Stomach (tissue), 4 donors: ENCODE results near the gene MMS19.
A peak's percentile ranks its signal among the peaks of the same experiment; 100 is the strongest.

Experiments
- CTCF ChIP-seq, 7 experiments: fragments of 450-650 bp in 4 of 7; fragments of 200-600 bp in 3 of 7; sonication (generic) in 3 of 7; IDR thresholded peaks; one replicate each; pipeline ENCODE4 v1.5.1; 2016 to 2019; ENCODE audit warnings: antibody characterized with exemption in 7 of 7, control low read depth in 2 of 7, mild to moderate bottlenecking in 1 of 7
- EP300 ChIP-seq: sonication (generic); formaldehyde crosslinking; IDR thresholded peaks from one replicate; pipeline ENCODE4 v1.6.1; 2017; ENCODE audit warnings: antibody characterized with exemption
- POLR2A ChIP-seq, 4 donors: fragments of 450-650 bp; IDR thresholded peaks; one replicate each; pipeline ENCODE4 v1.6.1; 2016; ENCODE audit warnings: antibody characterized with exemption in 4 of 4, control low read depth in 2 of 4, mild to moderate bottlenecking in 1 of 4, moderate library complexity in 1 of 4
- POLR2AphosphoS5 ChIP-seq, 3 donors: sonication (generic); formaldehyde crosslinking; IDR thresholded peaks; one replicate each; pipeline ENCODE4 v1.6.1; 2016; ENCODE audit warnings: antibody characterized with exemption in 3 of 3

DNA sequence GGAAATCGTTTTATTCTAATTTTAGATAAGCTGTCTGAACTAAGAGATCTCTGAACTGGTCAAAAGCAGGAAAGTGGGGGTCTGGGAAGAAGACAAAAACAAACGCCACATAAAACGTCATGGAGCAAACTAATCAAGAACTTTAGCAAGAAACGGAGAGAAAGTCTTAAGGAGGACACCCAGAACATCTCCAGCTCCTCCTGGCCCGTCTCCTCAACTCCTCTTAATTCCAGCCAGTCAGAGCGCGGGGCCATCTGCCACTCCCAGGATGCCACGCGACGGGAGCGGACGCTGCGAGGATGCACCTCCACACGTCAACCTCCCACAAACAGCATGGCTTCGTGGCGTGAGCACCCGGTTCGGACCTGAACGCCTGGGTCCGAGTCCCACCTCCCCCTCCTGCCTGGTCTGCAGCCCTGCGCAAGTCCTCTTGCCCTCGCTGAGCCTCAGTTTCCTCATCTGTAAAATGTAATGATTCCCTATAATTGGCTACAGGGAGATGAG lies 598 bp downstream of the MMS19 start:
- TF ChIP-seq CTCF (IDR thresholded peaks at IDR 0.05) (no peak), POLR2AphosphoS5 (IDR thresholded peaks at IDR 0.05) (peak in 2 of 3 donors; percentile 14 to 33), POLR2A (IDR thresholded peaks at IDR 0.05) (no peak), EP300 (no peak)
